ENCODE measurements around the gene EPM2AIP1. TPM values are rescaled to one million over a fixed set of nuclear protein-coding genes. Genes with fewer than 3 reads are reported as not detected.

The EPM2AIP1 gene
- total and polyA plus RNA-seq, 7 donors: 2.5 to 22.9 (median 12.3) TPM

DNA sequence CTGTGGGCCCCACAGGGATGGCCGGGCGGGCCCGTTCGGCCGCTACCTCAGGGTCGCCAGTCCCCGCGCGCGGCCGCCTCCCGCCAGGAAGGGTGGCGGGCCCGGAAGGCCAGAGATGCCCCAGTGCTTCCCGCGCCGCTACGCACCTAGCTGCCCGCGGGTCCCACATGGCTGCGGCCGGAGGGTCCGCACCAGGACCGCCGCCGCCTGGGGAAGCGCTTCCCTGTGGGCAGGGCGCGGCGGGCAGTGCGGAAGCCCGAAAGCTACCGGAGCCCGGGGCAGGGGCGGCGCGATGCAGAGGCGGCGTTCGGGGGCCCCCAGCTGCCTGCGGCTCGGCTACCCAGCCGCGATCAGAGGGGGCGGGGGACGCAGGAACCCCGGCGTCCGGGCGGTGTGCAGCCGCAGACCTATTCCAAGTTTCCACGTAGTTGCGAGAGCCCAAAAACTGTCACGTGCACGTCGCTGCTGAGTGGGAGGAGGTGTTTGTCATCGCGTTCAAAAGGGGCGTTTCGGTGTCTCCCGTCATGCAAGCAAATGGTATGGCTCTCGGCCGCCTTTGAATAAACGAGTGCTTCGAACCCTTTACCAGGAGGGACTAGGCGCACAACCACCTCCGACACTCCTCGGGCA lies 48.2 kb downstream of the EPM2AIP1 start, which contains the start of gene TRANK1:
TRANK1 (minus strand) TSS at position 414 of the 630 bp plus-strand sequence; CDS start at position 169, 245 bp downstream.
- peak; percentile 67 to 78 for DNase-seq
- ATAC-seq: peak; percentile 43 to 74 (median 46)
- H3K9me3 ChIP-seq: no peaks in the 10 kb centered on the region
- peak within 1 kb of the TSS; percentile 55 for H3K27ac ChIP-seq
- H3K27me3 ChIP-seq (ENCODE audit: insufficient read depth in 3 of 3, low read length in 2 of 3): peaks cover 0 to 18% (median 8%) of the 10 kb centered on the region in 3 donors
- 1 to 3% (median 2%) methylated on average over 32 to 68 of the region's 68 CpGs for WGBS, 3 donors
- intact Hi-C loops (cut with DNase I): no loop called here
- H3K36me3 ChIP-seq (ENCODE audit: insufficient read depth in 1 of 2, low read depth in 1 of 2): no peaks in the 10 kb centered on the region
- H3K4me1 ChIP-seq: no peaks in the 10 kb centered on the region
- TF ChIP-seq, protein P1, sequence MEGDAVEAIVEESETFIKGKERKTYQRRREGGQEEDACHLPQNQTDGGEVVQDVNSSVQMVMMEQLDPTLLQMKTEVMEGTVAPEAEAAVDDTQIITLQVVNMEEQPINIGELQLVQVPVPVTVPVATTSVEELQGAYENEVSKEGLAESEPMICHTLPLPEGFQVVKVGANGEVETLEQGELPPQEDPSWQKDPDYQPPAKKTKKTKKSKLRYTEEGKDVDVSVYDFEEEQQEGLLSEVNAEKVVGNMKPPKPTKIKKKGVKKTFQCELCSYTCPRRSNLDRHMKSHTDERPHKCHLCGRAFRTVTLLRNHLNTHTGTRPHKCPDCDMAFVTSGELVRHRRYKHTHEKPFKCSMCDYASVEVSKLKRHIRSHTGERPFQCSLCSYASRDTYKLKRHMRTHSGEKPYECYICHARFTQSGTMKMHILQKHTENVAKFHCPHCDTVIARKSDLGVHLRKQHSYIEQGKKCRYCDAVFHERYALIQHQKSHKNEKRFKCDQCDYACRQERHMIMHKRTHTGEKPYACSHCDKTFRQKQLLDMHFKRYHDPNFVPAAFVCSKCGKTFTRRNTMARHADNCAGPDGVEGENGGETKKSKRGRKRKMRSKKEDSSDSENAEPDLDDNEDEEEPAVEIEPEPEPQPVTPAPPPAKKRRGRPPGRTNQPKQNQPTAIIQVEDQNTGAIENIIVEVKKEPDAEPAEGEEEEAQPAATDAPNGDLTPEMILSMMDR (IDR thresholded peaks at IDR 0.05): no peak
- H3K4me3 ChIP-seq: peak within 1 kb of the TSS; percentile 83

DNA sequence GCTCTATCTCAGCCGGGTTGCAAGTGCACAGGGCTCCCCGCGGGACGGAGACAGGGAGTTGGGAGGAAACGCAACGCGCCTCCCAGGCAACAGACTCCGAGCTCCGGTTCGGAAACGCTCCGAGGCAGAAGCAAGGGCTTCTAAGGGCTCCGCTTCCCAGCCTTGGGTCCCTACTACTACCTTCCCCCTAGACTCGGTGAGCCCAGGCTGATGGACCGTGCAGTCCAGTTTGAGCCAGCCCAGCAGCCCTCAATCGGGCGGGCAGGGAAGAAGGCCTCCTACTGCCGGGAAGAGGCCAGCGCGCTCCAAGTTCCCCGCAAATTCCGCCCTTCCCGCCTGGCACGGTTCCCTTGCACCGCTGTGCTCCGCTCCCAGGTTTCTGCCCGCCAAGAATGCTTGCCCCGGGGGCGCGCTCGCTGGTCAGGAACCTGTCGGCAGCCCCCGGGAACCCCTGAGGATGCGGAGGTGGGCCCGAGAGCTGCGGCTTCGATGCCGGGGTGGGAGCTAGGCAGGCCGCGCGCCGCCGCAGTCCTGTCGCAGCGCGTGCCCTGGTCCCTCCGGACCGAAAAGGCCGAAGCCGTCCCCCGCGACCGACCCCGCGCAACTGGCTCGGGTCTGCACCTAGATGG lies 48.8 kb downstream of the EPM2AIP1 start:
- DNase-seq (peak; percentile 67 to 74), ATAC-seq (peak; percentile 54 to 73 (median 65))
- 0 to 2% (median 1%) methylated on average over 32 to 56 of the region's 56 CpGs for WGBS, 3 donors
- peak overlapping the region; percentile 83 for H3K4me3 ChIP-seq
- H3K4me1 ChIP-seq: no peaks in the 10 kb centered on the region
- H3K9me3 ChIP-seq: no peaks in the 10 kb centered on the region
- intact Hi-C loops (cut with DNase I): no loop called here
- H3K36me3 ChIP-seq (ENCODE audit: insufficient read depth in 1 of 2, low read depth in 1 of 2): no peaks in the 10 kb centered on the region
- H3K27ac ChIP-seq: peak overlapping the region; percentile 55
- H3K27me3 ChIP-seq (ENCODE audit: insufficient read depth in 3 of 3, low read length in 2 of 3): peaks cover 0 to 18% (median 8%) of the 10 kb centered on the region in 3 donors
- TF ChIP-seq, protein P1 (IDR thresholded peaks at IDR 0.05): no peak

DNA sequence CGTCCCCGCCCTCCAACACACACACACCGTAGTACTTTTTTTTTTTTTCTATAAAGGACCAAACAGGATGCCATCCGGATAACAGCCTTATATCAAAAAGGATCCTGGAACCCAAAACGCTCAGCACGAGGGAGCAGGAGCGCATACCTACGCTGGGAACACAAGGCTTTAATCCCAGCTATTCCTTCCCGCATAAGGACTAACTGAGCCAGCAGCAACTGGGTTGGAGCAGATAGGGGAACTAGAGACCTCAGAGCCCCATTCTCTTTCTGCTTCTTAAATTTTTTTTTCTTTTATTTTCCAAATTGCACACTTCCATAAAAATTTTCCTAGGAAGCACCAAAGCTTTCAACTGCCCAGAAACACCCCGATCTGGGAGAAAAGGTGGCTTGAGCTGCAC lies 49.3 kb downstream of the EPM2AIP1 start:
- no peak overlapping the region for H3K27ac ChIP-seq
- 28 to 43% (median 42%) methylated on average over 10 of the region's 10 CpGs for WGBS, 3 donors
- no peak for ATAC-seq

DNA sequence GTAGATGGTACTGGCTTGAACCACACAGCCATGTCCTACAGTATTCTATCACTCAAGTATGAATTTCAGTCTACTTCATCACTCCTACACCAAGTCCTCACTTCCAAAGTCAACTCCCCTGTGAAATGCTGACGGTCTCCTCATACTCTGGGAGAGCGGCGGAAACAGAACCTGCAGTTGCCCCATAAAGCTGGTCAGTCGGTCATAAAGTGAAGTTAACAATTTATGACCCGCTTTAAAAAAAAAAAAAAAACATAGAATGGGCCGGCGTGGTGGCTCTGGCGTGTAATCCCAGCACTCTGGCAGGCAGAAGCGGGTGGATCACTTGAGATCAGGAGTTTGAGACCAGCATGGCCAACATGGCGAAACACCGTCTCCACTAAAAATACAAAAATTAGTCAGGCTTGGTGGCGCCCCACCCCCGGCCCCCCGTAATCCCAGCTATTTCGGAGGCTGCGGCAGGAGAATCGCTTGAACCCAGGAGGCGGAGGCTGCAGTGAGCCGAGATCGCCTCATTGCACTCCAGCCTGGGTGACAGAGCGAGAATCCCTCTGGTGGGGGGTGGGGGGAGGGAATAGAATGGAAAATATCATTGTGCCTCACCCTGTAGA lies 50.2 kb downstream of the EPM2AIP1 start:
- intact Hi-C loops (cut with DNase I): no loop called here
- Histone ChIP-seq H3K4me3 (no peak overlapping the region), H3K36me3 (ENCODE audit: insufficient read depth in 1 of 2, low read depth in 1 of 2) (no peaks in the 10 kb centered on the region), H3K27me3 (ENCODE audit: insufficient read depth in 3 of 3, low read length in 2 of 3) (peaks cover 0 to 18% (median 8%) of the 10 kb centered on the region in 3 donors), H3K4me1 (no peaks in the 10 kb centered on the region), H3K9me3 (no peaks in the 10 kb centered on the region), H3K27ac (no peak overlapping the region)
- ATAC-seq (no peak), DNase-seq (no peak)
- TF ChIP-seq, protein P1 (IDR thresholded peaks at IDR 0.05): no peak
- 95% methylated on average over 21 of the region's 21 CpGs for WGBS, 3 donors

More for the DNA sequence above, 49.3 kb downstream of the EPM2AIP1 start:
- Histone ChIP-seq H3K36me3 (ENCODE audit: insufficient read depth in 1 of 2, low read depth in 1 of 2) (no peaks in the 10 kb centered on the region), H3K9me3 (no peaks in the 10 kb centered on the region), H3K27me3 (ENCODE audit: insufficient read depth in 3 of 3, low read length in 2 of 3) (peaks cover 0 to 18% (median 8%) of the 10 kb centered on the region in 3 donors), H3K4me1 (no peaks in the 10 kb centered on the region), H3K4me3 (peak overlapping the region; percentile 83)
- DNase-seq: no peak
- intact Hi-C loops (cut with DNase I): no loop called here
- TF ChIP-seq, protein P1 (IDR thresholded peaks at IDR 0.05): no peak
